IMR-90 (cell line): ENCODE results near the gene POMGNT2. TPM values are rescaled to one million over a fixed set of nuclear protein-coding genes. Genes with fewer than 3 reads are reported as not detected.

Experiments used
- ATAC-seq: fragments of 200-7000 bp; cut with Tn5 transposase; 2 replicates; pipeline ENCODE4 v1.9.1; 2020; ENCODE audit warnings: low read depth, mild to moderate bottlenecking, moderate library complexity
- BruUV-seq: library from RNA; stranded (reverse); fragments of 400-500 nt; replicated peaks from 2 replicates; lab custom pipeline; 2021; lab: Mats Ljungman, UMichigan
- CTCF ChIA-PET: fragments of 300-600 bp; formaldehyde crosslinking; extraction: SDS; loops from one replicate; lab custom pipeline; 2021; ENCODE audit warnings: antibody characterized with exemption; lab: Yijun Ruan, JAX
- POLR2A ChIA-PET: fragments of 300-600 bp; sonication (Branson Sonifier 250); formaldehyde crosslinking; loops from one replicate; lab custom pipeline; 2022; ENCODE audit warnings: antibody characterized with exemption; ENCODE audit not compliant: unreplicated experiment; lab: Charles Lee
- DNase-seq: peaks from one replicate; pipeline ENCODE4 v3.0.0; 2013
- H2AFZ ChIP-seq: replicated peaks from 2 replicates; pipeline ENCODE3; 2013; ENCODE audit warnings: low read length, mild to moderate bottlenecking; ENCODE audit not compliant: poor library complexity
- H2AK5ac ChIP-seq: 2 replicates; pipeline ENCODE4 v1.6.1; 2013; ENCODE audit warnings: low read depth, low read length, inconsistent platforms
- H2AK9ac ChIP-seq: replicated peaks from 2 replicates; pipeline ENCODE3; 2013; ENCODE audit warnings: mild to moderate bottlenecking, low read depth, low read length, moderate library complexity; ENCODE audit not compliant: poor library complexity
- H2BK120ac ChIP-seq: 2 replicates; pipeline ENCODE4 v1.6.1; 2013; ENCODE audit warnings: low read depth, low read length, inconsistent platforms
- H2BK15ac ChIP-seq: 3 replicates; pipeline ENCODE4 v1.6.1; 2013; ENCODE audit warnings: low read depth, low read length, inconsistent platforms
- H2BK20ac ChIP-seq: 2 replicates; pipeline ENCODE4 v1.6.1; 2013; ENCODE audit warnings: low read depth, mild to moderate bottlenecking, inconsistent platforms, low read length, moderate library complexity
- H2BK5ac ChIP-seq: 2 replicates; pipeline ENCODE4 v1.6.1; 2013; ENCODE audit warnings: mild to moderate bottlenecking, low read depth, low read length, inconsistent platforms; ENCODE audit not compliant: poor library complexity, severe bottlenecking
- H3K14ac ChIP-seq: replicated peaks from 2 replicates; pipeline ENCODE4 v1.6.1; 2013; ENCODE audit warnings: low read depth, low read length, inconsistent platforms
- H3K18ac ChIP-seq: 2 replicates; pipeline ENCODE4 v1.6.1; 2013; ENCODE audit warnings: low read depth, low read length, control low read depth
- H3K23ac ChIP-seq: 2 replicates; pipeline ENCODE4 v1.6.1; 2013; ENCODE audit warnings: low read depth, low read length, inconsistent platforms
- H3K27ac ChIP-seq: 2 replicates; pipeline ENCODE4 v1.5.1; 2013; ENCODE audit warnings: mild to moderate bottlenecking, control low read depth, low read length; ENCODE audit not compliant: insufficient read depth
- H3K27me3 ChIP-seq: 2 replicates; pipeline ENCODE4 v1.6.1; 2013; ENCODE audit warnings: low read length; ENCODE audit not compliant: control insufficient read depth, insufficient read depth
- H3K36me3 ChIP-seq: 2 replicates; pipeline ENCODE4 v1.6.1; 2013; ENCODE audit warnings: low read length, mixed read lengths; ENCODE audit not compliant: control insufficient read depth, insufficient read depth
- H3K4ac ChIP-seq: 2 replicates; pipeline ENCODE4 v1.6.1; 2013; ENCODE audit warnings: low read depth, low read length, inconsistent platforms
- H3K4me1 ChIP-seq: 2 replicates; pipeline ENCODE4 v1.6.1; 2013; ENCODE audit warnings: low read length, mixed read lengths; ENCODE audit not compliant: control insufficient read depth, insufficient read depth
- H3K4me2 ChIP-seq: 2 replicates; pipeline ENCODE4 v1.6.1; 2013; ENCODE audit warnings: low read depth, mild to moderate bottlenecking, control low read depth, low read length, moderate library complexity
- H3K4me3 ChIP-seq: 2 replicates; pipeline ENCODE4 v1.5.1; 2013; ENCODE audit warnings: low read depth, mild to moderate bottlenecking, control low read depth, low read length, moderate library complexity; ENCODE audit not compliant: insufficient read depth
- H3K56ac ChIP-seq: 2 replicates; pipeline ENCODE4 v1.6.1; 2013; ENCODE audit warnings: low read length, inconsistent platforms; ENCODE audit not compliant: insufficient read depth; ENCODE audit errors: extremely low read depth
- H3K79me1 ChIP-seq, 2 experiments: 2 replicates each; pipeline ENCODE4 v1.6.1; 2013; ENCODE audit warnings: low read length in 2 of 2, inconsistent platforms in 1 of 2, low read depth in 1 of 2
- H3K9ac ChIP-seq: 2 replicates; pipeline ENCODE4 v1.6.1; 2013; ENCODE audit warnings: low read depth, low read length, control low read depth
- H3K9me1 ChIP-seq: 2 replicates; pipeline ENCODE4 v1.6.1; 2013; ENCODE audit warnings: low read length, inconsistent platforms; ENCODE audit not compliant: insufficient read depth
- H3K9me3 ChIP-seq: 2 replicates; pipeline ENCODE4 v1.6.1; 2013; ENCODE audit warnings: low read length; ENCODE audit not compliant: control insufficient read depth, insufficient read depth
- H4K20me1 ChIP-seq: 2 replicates; pipeline ENCODE4 v1.6.1; 2013; ENCODE audit warnings: low read length, inconsistent platforms; ENCODE audit not compliant: insufficient read depth
- H4K5ac ChIP-seq: 2 replicates; pipeline ENCODE4 v1.6.1; 2013; ENCODE audit warnings: mild to moderate bottlenecking, low read depth, low read length, control low read depth
- H4K8ac ChIP-seq, 2 experiments: 2 replicates each; pipeline ENCODE4 v1.6.1; 2013; ENCODE audit warnings: low read depth in 2 of 2, low read length in 2 of 2, control low read depth in 1 of 2, inconsistent platforms in 1 of 2
- H4K91ac ChIP-seq: 2 replicates; pipeline ENCODE4 v1.6.1; 2013; ENCODE audit warnings: low read depth, low read length, inconsistent platforms; ENCODE audit not compliant: insufficient read depth
- MAFK ChIP-seq: IDR thresholded peaks from 2 replicates; pipeline ENCODE4 v1.6.1; 2012; ENCODE audit warnings: low read depth, low read length, improper control_type of control experiment
- NFE2L2 ChIP-seq: fragments of 150-350 bp; IDR thresholded peaks from 2 replicates; pipeline ENCODE4 v1.6.1; 2016; ENCODE audit warnings: low read depth, mild to moderate bottlenecking, low read length
- RAD21 ChIP-seq: IDR thresholded peaks from 2 replicates; pipeline ENCODE4 v1.6.1; 2012; ENCODE audit warnings: low read length, improper control_type of control experiment
- WGBS, 2 experiments: methylation state at CpG; one replicate each; pipeline versions ENCODE4 v1.1.5 to v1.1.7; 2013; ENCODE audit warnings: missing lambda C conversion rate in 2 of 2; ENCODE audit not compliant: insufficient read length in 1 of 2; ENCODE audit errors: extremely low coverage in 2 of 2; 5-methylcytosine and 5-hydroxymethylcytosine counted together
- dilution Hi-C: fragments of 300-500 bp; cut with HindIII; formaldehyde crosslinking; loops from one replicate; pipeline ENCODE4 v1.14.3; 2018; ENCODE audit warnings: low sequenced_read_pairs; ENCODE audit not compliant: unreplicated experiment
- in situ Hi-C: fragments of 300-500 bp; cut with MboI; formaldehyde crosslinking; loops from 3 replicates; pipeline ENCODE4 v1.14.3; 2019; ENCODE audit warnings: low sequenced_read_pairs, inconsistent platforms, mixed read lengths
- intact Hi-C: fragments of 100-400 bp; cut with micrococcal nuclease; formaldehyde crosslinking; loops from 2 replicates; pipeline ENCODE4 v1.10.0; 2022
- polyA plus RNA-seq, 3 experiments: library from polyadenylated mRNA; depleted of rRNA; stranded (reverse); fragments of >200 nt; gene quantifications; 2 replicates each; pipeline ENCODE4 v1.2.3, GENCODE V29; 2012; ENCODE audit warnings: low replicate concordance in 1 of 3
- total RNA-seq: library from RNA; depleted of rRNA; stranded (reverse); fragments of >200 nt; gene quantifications from 2 replicates; pipeline ENCODE4 v1.2.3, GENCODE V29; 2012

POMGNT2 gene
- total and polyA plus RNA-seq, 2 of the 4 experiments (the other 2 are of a cell fraction) = 7.5 to 16.2 TPM

DNA sequence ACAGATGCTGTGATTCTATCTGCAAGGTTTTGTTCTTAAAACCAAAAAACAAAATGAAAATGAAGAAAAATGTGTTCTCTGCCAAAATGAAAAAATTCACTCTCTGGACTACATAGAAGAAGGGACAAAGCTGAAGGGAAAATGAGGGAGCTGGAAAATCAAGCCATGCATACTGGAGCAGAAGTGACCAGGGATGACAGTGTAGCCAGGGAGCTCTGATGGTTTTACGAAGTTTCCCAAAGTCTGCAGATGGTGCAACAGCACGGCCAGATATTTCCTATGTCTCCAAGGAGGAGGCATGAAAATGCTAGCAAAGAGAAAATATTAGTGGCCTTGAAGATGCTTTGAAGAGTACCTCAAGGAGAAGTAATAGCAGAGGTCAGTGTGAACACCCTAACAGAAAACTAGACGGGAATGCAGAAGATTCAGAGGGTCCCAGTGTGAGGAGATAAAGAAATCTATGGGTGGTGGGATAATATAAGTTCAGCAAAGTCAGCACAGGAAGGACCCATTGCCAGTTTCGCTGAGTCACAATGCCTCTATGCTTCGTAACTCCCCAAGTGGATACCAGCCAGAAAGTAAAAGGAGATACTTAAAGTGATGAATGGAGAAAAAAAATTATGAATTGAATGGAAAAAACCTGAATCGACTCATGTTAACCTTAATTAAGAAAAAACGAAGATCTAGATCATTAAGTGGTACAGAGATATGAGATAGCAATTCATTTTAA is 39.0 kb upstream of the POMGNT2 start:
- TF ChIP-seq MAFK (peak; percentile 41), RAD21 (no peak), NFE2L2 (peak; percentile 79)
- Histone ChIP-seq H4K20me1 (no peaks in the 10 kb centered on the region), H3K27me3 (peaks cover 4% of the 10 kb centered on the region), H3K14ac (no peak overlapping the region), H2AFZ (no peak overlapping the region), H3K4me1 (no peaks in the 10 kb centered on the region), H4K5ac (no peak overlapping the region), H3K18ac (no peak overlapping the region), H3K4ac (no peak overlapping the region), H3K23ac (no peak overlapping the region), H4K91ac (no peak overlapping the region), H2BK120ac (no peak overlapping the region), H3K4me3 (no peak overlapping the region), H3K9me3 (no peaks in the 10 kb centered on the region), H4K8ac (no peak overlapping the region), H2BK5ac (no peak overlapping the region), H3K36me3 (no peaks in the 10 kb centered on the region), H3K79me1 (no peaks in the 10 kb centered on the region), H3K27ac (no peak overlapping the region), H3K4me2 (no peak overlapping the region), H2AK5ac (no peak overlapping the region), H2AK9ac (no peak overlapping the region), H3K9ac (no peak overlapping the region), H2BK15ac (no peak overlapping the region), H2BK20ac (no peak overlapping the region; the same call in 1 of the 2 replicates), H3K56ac (no peak overlapping the region), H3K9me1 (no peaks in the 10 kb centered on the region)
- no CpG with 5 or more reads among the region's 7 CpGs for WGBS, 2 experiments
- CTCF ChIA-PET = no interaction called here
- DNase-seq (peak; percentile 59), ATAC-seq (no peak; the same call in 1 of the 2 replicates)
- in situ Hi-C loops = no loop called here
- POLR2A ChIA-PET = no interaction called here
- no TSS peak for BruUV-seq
- intact Hi-C loops = no loop called here
- dilution Hi-C loops = no loop called here
